ENCODE results near the gene LIN52. TPM values are rescaled to one million over a fixed set of nuclear protein-coding genes. Genes with fewer than 3 reads are reported as not detected.

LIN52 gene
- total RNA-seq, 1 experiment from 2014 or later, result 16.9 TPM

DNA sequence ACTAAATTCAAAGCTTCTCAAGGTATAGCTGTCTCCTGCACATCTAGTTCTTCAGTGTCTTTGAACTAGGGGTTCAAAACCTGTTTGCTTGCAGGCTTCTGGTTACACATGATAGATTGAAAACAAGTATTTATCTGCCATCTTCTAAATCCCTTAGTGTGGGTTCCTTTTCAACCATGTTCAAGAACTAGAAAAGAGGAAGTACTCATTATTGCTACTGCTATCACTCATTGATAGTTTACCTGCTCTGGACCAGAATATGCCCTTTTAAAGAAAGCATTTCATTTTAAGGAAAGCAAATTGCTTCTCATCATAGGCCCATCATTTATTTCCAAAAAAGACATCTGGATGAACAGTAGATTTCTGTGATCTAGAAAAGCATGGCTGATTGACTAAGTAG is 117.4 kb downstream of the LIN52 start:
- ChIA-PET POLR2A (ENCODE audit: low non-redundant PET) (no interaction called here), CTCF (no interaction called here)
- Histone ChIP-seq H3K27ac (ENCODE audit: low read depth, low read length, poor library complexity, severe bottlenecking) (no peak overlapping the region), H3K4me3 (ENCODE audit: low read depth, low read length, poor library complexity, severe bottlenecking) (no peak overlapping the region), H3K9me3 (ENCODE audit: low read depth, low read length, poor library complexity, severe bottlenecking) (no peaks in the 10 kb centered on the region), H3K36me3 (ENCODE audit: insufficient read depth, low read length, poor library complexity, severe bottlenecking) (no peaks in the 10 kb centered on the region), H3K27me3 (replicated peaks; ENCODE audit: insufficient read depth, low read depth, low read length, poor library complexity) (no peaks in the 10 kb centered on the region), H3K4me1 (ENCODE audit: insufficient read depth, low read length, poor library complexity, severe bottlenecking) (no peaks in the 10 kb centered on the region)
- no peak for DNase-seq (ENCODE audit: low spot score)
- intact Hi-C loops (cut with micrococcal nuclease; ENCODE audit: unreplicated experiment), result no loop called here
- no TSS peak for BruUV-seq (replicated peaks)
- TF ChIP-seq, protein P1, sequence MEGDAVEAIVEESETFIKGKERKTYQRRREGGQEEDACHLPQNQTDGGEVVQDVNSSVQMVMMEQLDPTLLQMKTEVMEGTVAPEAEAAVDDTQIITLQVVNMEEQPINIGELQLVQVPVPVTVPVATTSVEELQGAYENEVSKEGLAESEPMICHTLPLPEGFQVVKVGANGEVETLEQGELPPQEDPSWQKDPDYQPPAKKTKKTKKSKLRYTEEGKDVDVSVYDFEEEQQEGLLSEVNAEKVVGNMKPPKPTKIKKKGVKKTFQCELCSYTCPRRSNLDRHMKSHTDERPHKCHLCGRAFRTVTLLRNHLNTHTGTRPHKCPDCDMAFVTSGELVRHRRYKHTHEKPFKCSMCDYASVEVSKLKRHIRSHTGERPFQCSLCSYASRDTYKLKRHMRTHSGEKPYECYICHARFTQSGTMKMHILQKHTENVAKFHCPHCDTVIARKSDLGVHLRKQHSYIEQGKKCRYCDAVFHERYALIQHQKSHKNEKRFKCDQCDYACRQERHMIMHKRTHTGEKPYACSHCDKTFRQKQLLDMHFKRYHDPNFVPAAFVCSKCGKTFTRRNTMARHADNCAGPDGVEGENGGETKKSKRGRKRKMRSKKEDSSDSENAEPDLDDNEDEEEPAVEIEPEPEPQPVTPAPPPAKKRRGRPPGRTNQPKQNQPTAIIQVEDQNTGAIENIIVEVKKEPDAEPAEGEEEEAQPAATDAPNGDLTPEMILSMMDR (conservative IDR thresholded peaks at IDR 0.05; ENCODE audit: low read depth, low read length), result no peak
- no peak for TF ChIP-seq EZH2 (IDR thresholded peaks at IDR 0.05; ENCODE audit: borderline replicate concordance, low read depth, low read length, poor library complexity, severe bottlenecking)

DNA sequence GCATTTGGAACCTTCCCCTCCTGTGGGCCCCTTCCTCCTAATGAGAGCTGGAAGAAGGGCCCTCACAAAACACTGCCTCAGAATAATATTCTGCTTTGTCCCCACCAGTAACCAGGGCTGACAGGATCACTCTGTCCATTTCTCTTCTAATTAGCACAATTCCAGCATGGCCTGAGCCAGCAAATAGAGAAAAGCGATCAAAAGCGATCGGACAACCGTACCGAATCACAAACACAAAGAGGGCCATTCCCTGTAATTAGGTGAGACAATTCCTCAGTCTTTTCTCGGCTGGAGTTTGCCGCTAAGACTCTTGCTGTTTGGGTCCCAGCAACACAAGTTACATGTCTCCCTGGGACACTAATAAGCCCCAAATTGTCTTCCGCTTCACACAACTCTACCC is 118.9 kb downstream of the LIN52 start:
- ChIA-PET POLR2A (ENCODE audit: low non-redundant PET) (no interaction called here), CTCF (no interaction called here)
- H3K27ac ChIP-seq (ENCODE audit: low read depth, low read length, poor library complexity, severe bottlenecking), result no peak overlapping the region

DNA sequence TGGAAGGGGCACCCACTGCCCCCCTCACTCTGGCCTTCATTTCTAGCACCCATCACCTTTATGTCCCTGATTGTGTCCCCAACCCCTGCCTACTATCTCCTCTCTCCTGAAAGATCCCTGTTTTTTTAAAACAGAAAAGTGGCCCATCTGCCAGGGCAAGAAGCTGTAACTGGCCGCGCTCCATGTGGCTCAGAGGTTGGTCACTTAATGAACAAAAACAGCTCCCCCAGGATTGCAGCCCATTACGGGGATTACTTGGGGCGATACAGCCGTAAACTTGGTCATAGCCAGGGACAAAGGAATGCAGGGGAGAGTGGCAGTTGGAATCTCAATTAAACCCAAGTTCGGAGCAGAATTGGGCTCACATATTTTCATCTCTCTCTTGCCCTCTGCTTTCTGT is 119.7 kb downstream of the LIN52 start:
- H3K27me3 ChIP-seq (replicated peaks; ENCODE audit: insufficient read depth, low read depth, low read length, poor library complexity), result no peaks in the 10 kb centered on the region
- H3K27ac ChIP-seq (ENCODE audit: low read depth, low read length, poor library complexity, severe bottlenecking), result no peak overlapping the region
- ChIA-PET CTCF (no interaction called here), POLR2A (ENCODE audit: low non-redundant PET) (no interaction called here)
- no peaks in the 10 kb centered on the region for H3K4me1 ChIP-seq (ENCODE audit: insufficient read depth, low read length, poor library complexity, severe bottlenecking)
- H3K4me3 ChIP-seq (ENCODE audit: low read depth, low read length, poor library complexity, severe bottlenecking), result no peak overlapping the region
- intact Hi-C loops (cut with micrococcal nuclease; ENCODE audit: unreplicated experiment), result no loop called here
- DNase-seq (ENCODE audit: low spot score), result no peak
- TF ChIP-seq, protein P1 (conservative IDR thresholded peaks at IDR 0.05; ENCODE audit: low read depth, low read length), result no peak
- no peak for TF ChIP-seq EZH2 (IDR thresholded peaks at IDR 0.05; ENCODE audit: borderline replicate concordance, low read depth, low read length, poor library complexity, severe bottlenecking)
- BruUV-seq (replicated peaks), result no TSS peak
- H3K9me3 ChIP-seq (ENCODE audit: low read depth, low read length, poor library complexity, severe bottlenecking), result no peaks in the 10 kb centered on the region
- no peaks in the 10 kb centered on the region for H3K36me3 ChIP-seq (ENCODE audit: insufficient read depth, low read length, poor library complexity, severe bottlenecking)

More for the DNA sequence above, 118.9 kb downstream of the LIN52 start:
- no TSS peak for BruUV-seq (replicated peaks)
- H3K4me3 ChIP-seq (ENCODE audit: low read depth, low read length, poor library complexity, severe bottlenecking), result no peak overlapping the region
- DNase-seq (ENCODE audit: low spot score), result no peak
- no peak for TF ChIP-seq EZH2 (IDR thresholded peaks at IDR 0.05; ENCODE audit: borderline replicate concordance, low read depth, low read length, poor library complexity, severe bottlenecking)
- TF ChIP-seq, protein P1 (conservative IDR thresholded peaks at IDR 0.05; ENCODE audit: low read depth, low read length), result no peak
- no peaks in the 10 kb centered on the region for H3K36me3 ChIP-seq (ENCODE audit: insufficient read depth, low read length, poor library complexity, severe bottlenecking)
- intact Hi-C loops (cut with micrococcal nuclease; ENCODE audit: unreplicated experiment), result no loop called here
- H3K27me3 ChIP-seq (replicated peaks; ENCODE audit: insufficient read depth, low read depth, low read length, poor library complexity), result no peaks in the 10 kb centered on the region
- H3K4me1 ChIP-seq (ENCODE audit: insufficient read depth, low read length, poor library complexity, severe bottlenecking), result no peaks in the 10 kb centered on the region
- no peaks in the 10 kb centered on the region for H3K9me3 ChIP-seq (ENCODE audit: low read depth, low read length, poor library complexity, severe bottlenecking)

Data from A673 (cell line).